HUES64 (cell line): Measurements from ENCODE around the gene TMED9.
A peak's percentile ranks its signal among the peaks of the same experiment; 100 is the strongest.

Experiments
- H3K27ac ChIP-seq: 2 replicates; pipeline ENCODE4 v1.7.0; 2013; ENCODE audit warnings: low read depth, low read length, inconsistent platforms
- H3K27me3 ChIP-seq: 2 replicates; pipeline ENCODE4 v1.6.1; 2013; ENCODE audit warnings: mild to moderate bottlenecking, low read length; ENCODE audit not compliant: insufficient read depth
- H3K36me3 ChIP-seq: 2 replicates; pipeline ENCODE4 v1.6.1; 2013; ENCODE audit warnings: mild to moderate bottlenecking, low read length; ENCODE audit not compliant: insufficient read depth
- H3K4me1 ChIP-seq: 2 replicates; pipeline ENCODE4 v1.6.1; 2013; ENCODE audit warnings: mild to moderate bottlenecking, low read length, moderate library complexity; ENCODE audit not compliant: insufficient read depth
- H3K4me3 ChIP-seq: 2 replicates; pipeline ENCODE4 v1.5.1; 2013; ENCODE audit warnings: mild to moderate bottlenecking, low read length, moderate library complexity
- H3K9ac ChIP-seq: 2 replicates; pipeline ENCODE4 v1.6.1; 2013; ENCODE audit warnings: mild to moderate bottlenecking, low read depth, low read length
- H3K9me3 ChIP-seq: 2 replicates; pipeline ENCODE4 v1.6.1; 2013; ENCODE audit warnings: low read depth, low read length; ENCODE audit not compliant: insufficient read depth
- WGBS: fragments of 150-250, 120-280 bp; methylation state at CpG from one replicate; pipeline ENCODE4 v1.1.7; 2013; ENCODE audit warnings: missing lambda C conversion rate; 5-methylcytosine and 5-hydroxymethylcytosine counted together

The TMED9 gene

DNA sequence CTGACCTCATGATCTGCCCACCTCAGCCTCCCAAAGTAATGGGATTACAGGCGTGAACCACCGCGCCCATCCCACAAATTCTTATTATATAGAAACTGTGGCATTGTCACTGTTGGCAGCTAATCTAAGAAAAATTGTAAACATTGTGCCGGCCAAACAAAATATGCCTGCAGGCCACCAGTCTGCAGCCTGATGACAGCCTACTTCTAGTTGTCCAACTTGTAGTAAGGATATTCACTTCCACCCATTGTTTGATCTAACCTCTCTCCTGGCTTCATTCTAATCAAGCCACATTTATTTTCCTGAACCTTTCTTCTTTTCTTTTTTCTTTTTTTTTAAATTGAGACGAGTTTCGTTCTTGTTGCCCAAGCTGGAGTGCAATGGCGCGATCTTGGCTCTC, 13.7 kb upstream of the TMED9 start:
- WGBS = 96% methylated on average over 8 of the region's 8 CpGs
- Histone ChIP-seq H3K27ac (no peak overlapping the region), H3K36me3 (no peaks in the 10 kb centered on the region), H3K27me3 (peaks cover 4% of the 10 kb centered on the region; the same call in 1 of the 2 replicates), H3K4me1 (0 out of 2 replicates have a peak, but pooled peaks cover 2% of the 10 kb centered on the region), H3K9me3 (no peaks in the 10 kb centered on the region), H3K9ac (no peak overlapping the region), H3K4me3 (no peak overlapping the region)

DNA sequence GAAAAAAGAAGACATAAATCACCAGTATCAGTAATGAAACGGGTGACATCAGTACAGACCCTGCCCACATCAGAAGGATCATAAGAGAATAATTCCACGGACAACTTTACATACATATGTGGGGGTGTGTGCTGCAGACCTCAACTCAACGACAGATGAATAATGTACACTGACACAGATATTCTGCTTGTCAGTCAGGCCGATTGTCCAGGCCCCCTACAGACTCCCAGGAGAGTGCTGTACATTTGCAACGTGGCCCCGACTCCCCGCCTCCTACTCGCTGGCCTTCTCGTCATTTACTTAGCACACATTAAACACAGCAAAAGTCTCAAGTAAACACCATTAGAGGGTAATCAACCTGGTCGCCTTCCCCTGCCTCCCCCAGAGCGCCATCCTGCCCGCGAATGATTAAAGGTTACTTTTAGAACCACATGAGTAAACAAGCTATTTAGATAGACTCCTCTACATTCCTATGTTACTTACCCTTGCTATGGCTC, 3.5 kb upstream of the TMED9 start:
- WGBS = 71% methylated on average over 13 of the region's 13 CpGs
- Histone ChIP-seq H3K27ac (no peak overlapping the region), H3K36me3 (peaks cover 3% of the 10 kb centered on the region), H3K4me1 (0 out of 2 replicates have a peak, but pooled peaks cover 4% of the 10 kb centered on the region), H3K9me3 (no peaks in the 10 kb centered on the region), H3K27me3 (peaks cover 40% of the 10 kb centered on the region), H3K4me3 (no peak overlapping the region), H3K9ac (no peak overlapping the region)

DNA sequence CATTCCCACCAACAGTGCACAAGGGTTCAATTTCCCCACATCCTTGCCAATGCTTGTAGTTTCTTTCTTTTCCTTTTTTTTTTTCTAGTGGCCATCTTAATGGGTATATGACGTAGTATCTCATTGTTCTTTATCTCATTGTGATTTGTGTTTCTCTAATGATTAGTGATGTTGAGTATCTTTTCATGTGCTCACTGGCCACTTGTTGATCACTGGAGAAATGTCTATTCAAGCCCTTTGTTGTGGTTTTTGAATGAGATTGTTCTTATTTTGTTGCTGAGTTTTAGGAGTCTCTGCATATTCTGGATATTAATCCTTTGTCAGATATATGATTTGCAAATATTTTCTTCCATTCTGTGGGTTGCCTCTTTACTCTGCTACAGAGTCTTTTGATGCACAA, 1.6 kb upstream of the TMED9 start:
- 88% methylated on average over 1 of the region's 1 CpG for WGBS
- Histone ChIP-seq H3K4me3 (no peak overlapping the region), H3K4me1 (0 out of 2 replicates have a peak, but pooled peaks cover 4% of the 10 kb centered on the region), H3K27me3 (peaks cover 28% of the 10 kb centered on the region; the same call in 1 of the 2 replicates), H3K36me3 (peaks cover 22% of the 10 kb centered on the region), H3K9ac (no peak overlapping the region), H3K27ac (no peak overlapping the region), H3K9me3 (no peaks in the 10 kb centered on the region)

DNA sequence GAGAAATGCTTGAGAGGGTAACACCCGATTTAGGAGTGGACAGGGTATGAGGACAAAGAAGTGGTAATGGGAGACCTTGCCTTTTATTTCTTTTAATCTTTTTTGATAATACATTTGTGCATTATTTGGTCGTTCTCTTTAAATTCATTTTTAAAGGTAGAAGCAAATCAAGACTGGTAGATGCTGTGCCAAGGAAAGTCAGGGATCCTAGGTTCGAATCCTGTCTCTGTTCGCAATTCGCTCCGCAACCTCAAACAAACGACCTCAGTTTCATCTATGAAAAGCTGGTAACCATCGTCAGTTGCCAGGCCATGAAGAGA, 353 bp upstream of the TMED9 start:
- H3K4me3 ChIP-seq = peak overlapping the region; percentile 79
- H3K36me3 ChIP-seq = peaks cover 35% of the 10 kb centered on the region
- H3K9ac ChIP-seq = 0 out of 2 replicates have a peak overlapping the region, but pooled peaks have one; percentile 4
- H3K27ac ChIP-seq = no peak overlapping the region
- H3K9me3 ChIP-seq = no peaks in the 10 kb centered on the region
- 21% methylated on average over 8 of the region's 8 CpGs for WGBS
- peaks cover 22% of the 10 kb centered on the region; the same call in 1 of the 2 replicates for H3K27me3 ChIP-seq
- H3K4me1 ChIP-seq = 0 out of 2 replicates have a peak, but pooled peaks cover 4% of the 10 kb centered on the region

DNA sequence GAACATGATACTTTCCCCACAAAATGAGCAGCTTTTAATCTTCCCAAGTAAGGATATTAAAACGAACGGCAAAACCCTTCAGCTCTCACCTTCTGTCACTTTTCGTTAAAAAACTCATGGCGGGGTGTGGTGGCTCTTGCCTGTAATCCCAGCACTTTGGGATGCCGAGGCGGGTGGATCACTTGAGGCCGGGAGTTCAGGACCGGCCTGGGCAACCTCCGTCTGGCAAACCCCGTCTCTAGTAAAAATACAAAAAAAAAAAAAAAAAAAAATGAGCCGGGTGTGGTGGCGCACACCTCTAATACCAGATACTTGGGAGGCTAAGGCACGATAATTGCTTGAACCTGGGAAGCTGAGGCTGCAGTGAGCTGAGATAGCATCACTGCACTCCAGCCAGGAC, 902 bp downstream of the TMED9 start:
- Histone ChIP-seq H3K27me3 (peaks cover 22% of the 10 kb centered on the region; the same call in 1 of the 2 replicates), H3K9me3 (no peaks in the 10 kb centered on the region), H3K36me3 (peaks cover 38% of the 10 kb centered on the region), H3K9ac (peak overlapping the region; percentile 84), H3K4me1 (0 out of 2 replicates have a peak, but pooled peaks cover 4% of the 10 kb centered on the region), H3K4me3 (peak overlapping the region; percentile 79), H3K27ac (no peak overlapping the region; the same call in 1 of the 2 replicates)
- 93% methylated on average over 13 of the region's 13 CpGs for WGBS

DNA sequence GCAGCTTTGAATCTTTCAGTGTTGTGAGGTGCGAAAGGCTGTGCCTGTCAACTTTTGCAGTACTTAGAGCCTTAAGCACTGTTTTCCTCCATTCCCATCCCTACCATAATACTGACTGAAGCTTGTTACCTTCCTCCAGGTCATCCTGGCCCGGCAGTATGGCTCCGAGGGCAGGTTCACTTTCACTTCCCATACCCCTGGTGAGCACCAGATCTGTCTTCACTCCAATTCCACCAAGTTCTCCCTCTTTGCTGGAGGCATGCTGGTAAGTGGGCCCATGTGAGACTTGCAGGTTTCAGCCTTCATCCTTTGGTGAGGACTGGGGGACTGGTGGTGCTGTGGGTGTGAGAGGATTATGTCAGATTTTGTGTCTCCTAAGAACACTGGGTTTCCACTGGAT, 1.5 kb downstream of the TMED9 start:
- Histone ChIP-seq H3K9me3 (no peaks in the 10 kb centered on the region), H3K36me3 (peaks cover 38% of the 10 kb centered on the region), H3K27ac (no peak overlapping the region), H3K27me3 (peaks cover 18% of the 10 kb centered on the region; the same call in 1 of the 2 replicates), H3K4me1 (0 out of 2 replicates have a peak, but pooled peaks cover 4% of the 10 kb centered on the region), H3K4me3 (no peak overlapping the region), H3K9ac (no peak overlapping the region)
- WGBS = 97% methylated on average over 3 of the region's 3 CpGs

DNA sequence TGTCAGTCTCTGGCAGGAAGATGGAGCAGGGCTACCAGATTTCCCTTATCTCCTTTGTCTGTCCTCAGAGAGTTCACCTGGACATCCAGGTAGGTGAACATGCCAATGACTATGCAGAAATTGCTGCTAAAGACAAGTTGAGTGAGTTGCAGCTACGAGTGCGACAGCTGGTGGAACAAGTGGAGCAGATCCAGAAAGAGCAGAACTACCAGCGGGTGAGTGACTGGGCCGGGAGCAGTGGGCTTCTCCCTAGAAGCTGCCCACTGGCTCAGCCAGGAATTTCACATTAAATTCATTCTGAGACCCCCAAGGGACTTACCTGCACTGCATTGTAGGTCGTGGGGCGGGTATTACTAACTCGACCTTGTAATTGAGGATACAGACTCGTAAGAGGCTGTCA, 2.1 kb downstream of the TMED9 start:
- Histone ChIP-seq H3K27ac (no peak overlapping the region), H3K4me1 (0 out of 2 replicates have a peak, but pooled peaks cover 4% of the 10 kb centered on the region), H3K36me3 (peaks cover 38% of the 10 kb centered on the region), H3K4me3 (no peak overlapping the region), H3K27me3 (peaks cover 20% of the 10 kb centered on the region; the same call in 1 of the 2 replicates), H3K9me3 (no peaks in the 10 kb centered on the region), H3K9ac (no peak overlapping the region)
- 94% methylated on average over 8 of the region's 8 CpGs for WGBS

DNA sequence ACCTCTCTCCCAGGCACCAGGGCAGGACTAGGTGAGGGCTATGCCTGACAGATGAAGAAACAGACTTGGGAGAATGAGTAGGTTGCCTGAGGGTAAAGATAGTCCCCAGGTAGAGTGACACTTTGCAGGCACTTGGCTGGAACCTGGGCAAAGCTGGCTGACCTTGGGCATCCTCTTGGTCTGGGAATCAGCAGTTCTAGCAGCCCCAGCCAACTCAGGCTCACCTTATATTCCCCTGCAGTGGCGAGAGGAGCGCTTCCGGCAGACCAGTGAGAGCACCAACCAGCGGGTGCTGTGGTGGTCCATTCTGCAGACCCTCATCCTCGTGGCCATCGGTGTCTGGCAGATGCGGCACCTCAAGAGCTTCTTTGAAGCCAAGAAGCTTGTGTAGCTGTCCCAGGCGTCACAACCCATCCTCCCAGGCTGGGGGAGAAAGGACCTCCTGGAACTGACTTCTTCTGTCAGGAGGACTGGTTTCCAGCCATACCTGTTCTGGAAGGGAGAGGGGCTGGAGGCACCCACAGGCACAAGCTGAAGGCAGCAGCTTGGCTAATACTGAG, 3.1 kb downstream of the TMED9 start:
- Histone ChIP-seq H3K4me1 (0 out of 2 replicates have a peak, but pooled peaks cover 4% of the 10 kb centered on the region), H3K9me3 (no peaks in the 10 kb centered on the region), H3K4me3 (no peak overlapping the region), H3K27me3 (peaks cover 14% of the 10 kb centered on the region; the same call in 1 of the 2 replicates), H3K36me3 (peaks cover 38% of the 10 kb centered on the region), H3K27ac (no peak overlapping the region), H3K9ac (no peak overlapping the region)
- WGBS = 95% methylated on average over 8 of the region's 8 CpGs

DNA sequence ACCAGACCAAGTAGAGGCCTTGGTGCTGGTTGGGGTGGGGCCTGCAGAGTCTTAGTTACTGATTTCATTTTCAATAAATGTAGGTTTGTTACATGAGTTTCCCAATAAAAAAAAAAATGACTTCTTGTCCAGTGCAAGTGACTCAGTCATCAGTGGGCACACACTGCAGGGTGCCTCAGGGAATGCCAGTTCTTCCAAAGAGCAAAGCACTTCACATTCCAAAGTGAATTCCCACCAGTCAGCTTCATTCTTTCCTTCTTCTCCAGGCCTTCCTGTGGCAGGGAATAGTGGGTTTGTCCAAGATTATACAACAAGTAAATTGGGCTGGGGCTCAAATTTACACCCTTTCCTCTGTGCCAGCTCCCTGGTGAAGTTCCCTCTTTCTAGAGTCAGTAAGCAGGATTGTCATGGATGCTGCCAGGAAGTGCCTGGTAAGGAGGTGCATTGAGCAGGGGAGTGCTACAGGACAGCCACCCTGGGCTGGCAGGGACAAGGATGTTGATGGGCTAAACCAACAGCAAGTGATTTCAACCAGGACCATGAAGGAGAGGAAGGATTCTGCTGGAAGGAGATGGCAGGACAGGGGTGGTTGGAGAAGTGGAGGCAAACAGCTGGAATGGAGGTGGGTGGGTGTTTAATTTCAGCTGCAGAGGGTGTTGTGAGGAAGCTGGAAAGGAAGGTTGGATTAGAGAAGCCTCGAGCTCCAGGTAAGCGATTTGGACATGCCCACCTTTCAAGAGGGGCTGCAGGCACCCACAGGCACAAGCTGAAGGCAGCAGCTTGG, 4.2 kb downstream of the TMED9 start:
- peaks cover 4% of the 10 kb centered on the region; the same call in 1 of the 2 replicates for H3K4me1 ChIP-seq
- H3K36me3 ChIP-seq = peaks cover 38% of the 10 kb centered on the region
- H3K4me3 ChIP-seq = no peak overlapping the region
- WGBS = 97% methylated on average over 2 of the region's 2 CpGs
- H3K9me3 ChIP-seq = no peaks in the 10 kb centered on the region
- no peak overlapping the region for H3K9ac ChIP-seq
- H3K27me3 ChIP-seq = peaks cover 5% of the 10 kb centered on the region; the same call in 1 of the 2 replicates
- H3K27ac ChIP-seq = no peak overlapping the region

DNA sequence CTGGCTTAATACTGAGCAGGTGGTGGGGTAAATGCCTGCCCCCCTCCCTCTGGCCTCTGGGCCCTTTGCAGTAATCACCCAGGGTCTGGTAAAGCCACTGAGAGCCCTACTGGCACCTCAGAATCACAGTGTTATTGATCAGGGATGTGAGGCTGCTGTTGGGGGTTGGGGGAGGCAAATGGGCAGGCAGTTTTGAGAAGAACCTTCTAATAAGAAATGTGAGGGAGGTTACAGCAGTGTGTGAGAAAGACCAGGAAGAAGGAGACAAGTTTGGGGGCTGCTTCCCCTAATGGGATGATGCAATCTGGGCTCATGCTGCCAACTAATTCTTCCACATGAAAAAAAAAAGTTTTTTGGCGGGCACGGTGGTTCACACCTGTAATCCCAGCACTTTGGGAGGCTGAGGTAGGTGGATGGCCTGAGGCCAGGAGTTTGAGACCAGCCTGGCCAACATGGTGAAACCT, 4.8 kb downstream of the TMED9 start:
- Histone ChIP-seq H3K4me3 (no peak overlapping the region), H3K27ac (no peak overlapping the region), H3K9me3 (no peaks in the 10 kb centered on the region), H3K4me1 (peaks cover 4% of the 10 kb centered on the region; the same call in 1 of the 2 replicates), H3K27me3 (peaks cover 4% of the 10 kb centered on the region; the same call in 1 of the 2 replicates), H3K36me3 (peaks cover 38% of the 10 kb centered on the region), H3K9ac (no peak overlapping the region)
- WGBS = 93% methylated on average over 2 of the region's 2 CpGs

DNA sequence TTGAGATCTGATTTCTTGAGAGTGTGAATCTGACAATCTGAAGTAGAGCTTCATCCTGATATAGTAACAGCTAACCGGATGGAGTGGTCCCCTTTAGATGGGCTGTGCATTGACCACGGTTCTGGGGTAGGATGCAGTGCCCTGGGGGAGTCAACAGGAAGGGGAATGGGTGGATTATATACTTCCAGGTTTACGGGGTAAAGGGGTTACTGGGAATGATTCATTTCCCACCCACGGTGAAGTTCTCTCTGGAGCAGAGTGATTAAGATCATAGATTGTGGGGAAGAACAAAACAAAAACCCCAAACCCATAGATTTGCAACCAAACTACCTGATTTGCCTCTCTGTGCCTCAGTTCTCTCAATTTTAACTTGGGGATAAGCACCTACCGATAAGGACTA, 6.5 kb downstream of the TMED9 start:
- Histone ChIP-seq H3K4me1 (no peaks in the 10 kb centered on the region; the same call in 1 of the 2 replicates), H3K9ac (no peak overlapping the region), H3K27ac (no peak overlapping the region), H3K36me3 (peaks cover 35% of the 10 kb centered on the region), H3K27me3 (peaks cover 4% of the 10 kb centered on the region; the same call in 1 of the 2 replicates), H3K4me3 (no peak overlapping the region), H3K9me3 (no peaks in the 10 kb centered on the region)
- WGBS = 61% methylated on average over 4 of the region's 5 CpGs
